Right ventricle myocardium superior (tissue), 1 donor: Measurements from ENCODE around the gene DBNDD2. TPM values are rescaled to one million over a fixed set of nuclear protein-coding genes. Genes with fewer than 3 reads are reported as not detected.
A peak's percentile ranks its signal among the peaks of the same experiment; 100 is the strongest.

Experiments used
- ATAC-seq: fragments of 200-7000 bp; cut with Tn5 transposase; one replicate; pipeline ENCODE4 v1.9.1; 2020; ENCODE audit warnings: mild to moderate bottlenecking; ENCODE audit not compliant: poor library complexity
- DNase-seq: peaks from one replicate; pipeline ENCODE4 v3.0.0-alpha.2; 2020
- intact Hi-C: fragments of 100-400 bp; cut with DNase I; formaldehyde crosslinking; loops from one replicate; pipeline ENCODE4 v1.11.2; 2022
- total RNA-seq: library from RNA; stranded (reverse); fragmentation: NEBNext Ultra II Directional; extraction: Animal tissue kit (Norgen Biotek cat#: 25700); gene quantifications from one replicate; pipeline ENCODE4 v1.2.1, GENCODE V29; 2021
- donor health status: DM: no; HTN: yes; CAD: no; lungs with severe emphysema.

The DBNDD2 gene
- total RNA-seq, 1 donor from 2014 or later, result 350 TPM

- no peak for ATAC-seq
- DNase-seq, result no peak
- intact Hi-C loops, result no loop called here
These were observed 641 bp downstream of the DBNDD2 start for GRCh38 chr20:45408646-45409213.

- ATAC-seq (no peak), DNase-seq (no peak)
- intact Hi-C loops, result no loop called here
These were observed 1.6 kb downstream of the DBNDD2 start for GRCh38 chr20:45409521-45410272.

GRCh38 chr20:45410887-45411286, 2.8 kb downstream of the DBNDD2 start:
- DNase-seq (no peak), ATAC-seq (no peak)
- intact Hi-C loops, result no loop called here

GRCh38 chr20:45412653-45413052, 4.6 kb downstream of the DBNDD2 start:
- intact Hi-C loops, result no loop called here
- DNase-seq (no peak), ATAC-seq (no peak)

GRCh38 chr20:45413479-45413878, 5.4 kb downstream of the DBNDD2 start:
- intact Hi-C loops, result no loop called here
- DNase-seq, result no peak
- ATAC-seq, result no peak

- intact Hi-C loops, result no loop called here
- DNase-seq (peak; percentile 93), ATAC-seq (peak; percentile 81)
These were observed 7.9 kb downstream of the DBNDD2 start, which contains the start of gene PIGT for GRCh38 chr20:45415822-45416637. TSS of gene PIGT (plus strand) at chr20:45416141. CDS start at chr20:45416157, 16 bp downstream.

GRCh38 chr20:45416917-45417316, 8.8 kb downstream of the DBNDD2 start:
- DNase-seq (no peak), ATAC-seq (no peak)
- intact Hi-C loops, result no loop called here

GRCh38 chr20:45419188-45420091, 11.4 kb downstream of the DBNDD2 start:
- peak; percentile 68 for DNase-seq
- ATAC-seq, result peak; percentile 89
- intact Hi-C loops, result no loop called here

GRCh38 chr20:45420125-45420524, 12.0 kb downstream of the DBNDD2 start:
- peak; percentile 18 for ATAC-seq
- intact Hi-C loops, result no loop called here
- no peak for DNase-seq

- ATAC-seq (no peak), DNase-seq (no peak)
- intact Hi-C loops, result no loop called here
These were observed 15.6 kb downstream of the DBNDD2 start for GRCh38 chr20:45423700-45424099.

- ATAC-seq (no peak), DNase-seq (no peak)
- intact Hi-C loops, result no loop called here
These were observed 17.5 kb downstream of the DBNDD2 start for GRCh38 chr20:45425561-45425960.

GRCh38 chr20:45426320-45427016, 18.4 kb downstream of the DBNDD2 start:
- intact Hi-C loops, result no loop called here
- ATAC-seq (peak; percentile 23), DNase-seq (no peak)

GRCh38 chr20:45427236-45428149, 19.4 kb downstream of the DBNDD2 start:
- DNase-seq, result no peak

GRCh38 chr20:45429618-45430017, 21.5 kb downstream of the DBNDD2 start:
- intact Hi-C loops, result no loop called here
- DNase-seq (no peak), ATAC-seq (no peak)

More at GRCh38 chr20:45427236-45428149, 19.4 kb downstream of the DBNDD2 start:
- ATAC-seq, result peak; percentile 63
- intact Hi-C loops, result no loop called here

- intact Hi-C loops, result no loop called here
- ATAC-seq (no peak), DNase-seq (no peak)
These were observed 24.2 kb downstream of the DBNDD2 start for GRCh38 chr20:45432294-45432693.

GRCh38 chr20:45433316-45433715, 25.2 kb downstream of the DBNDD2 start:
- intact Hi-C loops, result no loop called here
- DNase-seq, result peak; percentile 81
- peak; percentile 86 for ATAC-seq

- intact Hi-C loops, result no loop called here
- ATAC-seq, result no peak
These were observed 25.9 kb downstream of the DBNDD2 start for GRCh38 chr20:45433976-45434375.

More at GRCh38 chr20:45433976-45434375, 25.9 kb downstream of the DBNDD2 start:
- no peak for DNase-seq
